Measurements from ENCODE around the gene FOLR1.
"Not testable (repeated sequence)": the region's sequence is repeated elsewhere in the genome, so short reads cannot be mapped to it uniquely, and the experiment has no call there.

FOLR1 gene

GRCh38 chr11:72157131-72157530, 34.8 kb upstream of the FOLR1 start:
- no peak overlapping the region for H3K27ac ChIP-seq
- no peak for TF ChIP-seq CTCF (IDR thresholded peaks at IDR 0.05)
- DNase-seq (ENCODE audit: low spot score): no peak
- H3K4me3 ChIP-seq: no peak overlapping the region

DNA sequence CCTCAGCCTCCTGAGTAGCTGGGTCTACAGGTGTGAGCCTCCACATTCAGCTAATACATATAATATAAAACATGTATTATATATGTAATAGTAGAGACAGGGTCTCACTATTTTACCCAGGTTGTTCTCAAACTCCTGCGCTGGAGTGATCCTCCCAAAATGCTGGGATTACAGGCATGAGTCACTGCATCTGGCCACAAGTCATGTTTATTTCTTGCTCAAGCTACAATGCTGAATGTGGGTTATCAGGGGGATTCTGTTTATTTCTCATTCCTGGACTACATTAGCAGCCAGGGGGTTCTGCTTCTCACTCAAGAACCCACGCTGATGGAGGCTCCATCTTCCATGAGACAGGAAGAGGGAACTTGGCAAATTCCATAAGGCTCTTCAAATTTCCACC, 31.6 kb upstream of the FOLR1 start:
- TF ChIP-seq CTCF (IDR thresholded peaks at IDR 0.05): no peak
- H3K4me3 ChIP-seq: no peak overlapping the region
- DNase-seq (ENCODE audit: low spot score): no peak

DNA sequence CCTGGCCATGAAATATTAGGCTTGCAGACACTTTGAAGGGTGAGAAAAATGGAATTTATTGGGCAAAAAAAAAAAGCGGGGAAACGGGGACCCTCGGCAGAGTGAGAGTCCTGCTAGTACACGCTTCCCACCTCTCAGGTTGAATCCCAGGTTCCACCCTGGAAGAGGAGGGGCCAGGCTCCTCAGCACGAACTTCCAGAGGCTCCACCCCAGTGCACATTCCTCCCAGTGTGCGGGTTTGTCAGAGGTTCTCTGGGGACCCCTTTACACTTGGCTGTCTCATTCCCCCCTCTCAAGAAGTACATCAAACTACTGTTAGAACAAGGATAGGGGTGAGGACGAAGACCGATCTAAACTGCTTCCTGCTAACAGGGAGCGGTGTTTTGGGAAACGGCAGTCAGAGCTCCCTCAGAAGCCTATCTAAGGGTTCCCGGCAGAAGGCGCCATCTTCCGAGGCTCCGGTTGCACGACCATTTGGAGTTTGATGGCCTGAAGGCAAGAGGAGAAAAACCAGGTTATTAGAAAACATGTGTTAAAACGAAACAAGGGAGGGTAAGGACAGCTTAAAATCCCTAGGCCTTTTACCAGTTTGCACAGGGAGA, 28.9 kb upstream of the FOLR1 start:
- DNase-seq (ENCODE audit: low spot score): no peak
- TF ChIP-seq CTCF (IDR thresholded peaks at IDR 0.05): no peak
- no peak overlapping the region for H3K27ac ChIP-seq
- no peak overlapping the region for H3K4me3 ChIP-seq

More for the DNA sequence above, 31.6 kb upstream of the FOLR1 start:
- no peak overlapping the region for H3K27ac ChIP-seq

GRCh38 chr11:72164187-72164586, 27.8 kb upstream of the FOLR1 start:
- H3K4me3 ChIP-seq; DNase-seq (ENCODE audit: low spot score); H3K27ac ChIP-seq: not testable (repeated sequence)

GRCh38 chr11:72169046-72169555, 22.8 kb upstream of the FOLR1 start:
- H3K27ac ChIP-seq; H3K4me3 ChIP-seq; DNase-seq (ENCODE audit: low spot score): not testable (repeated sequence)

GRCh38 chr11:72169754-72170153, 22.2 kb upstream of the FOLR1 start:
- DNase-seq (ENCODE audit: low spot score); H3K4me3 ChIP-seq; H3K27ac ChIP-seq: not testable (repeated sequence)

GRCh38 chr11:72172043-72172442, 19.9 kb upstream of the FOLR1 start:
- H3K27ac ChIP-seq; H3K4me3 ChIP-seq; DNase-seq (ENCODE audit: low spot score): not testable (repeated sequence)

DNA sequence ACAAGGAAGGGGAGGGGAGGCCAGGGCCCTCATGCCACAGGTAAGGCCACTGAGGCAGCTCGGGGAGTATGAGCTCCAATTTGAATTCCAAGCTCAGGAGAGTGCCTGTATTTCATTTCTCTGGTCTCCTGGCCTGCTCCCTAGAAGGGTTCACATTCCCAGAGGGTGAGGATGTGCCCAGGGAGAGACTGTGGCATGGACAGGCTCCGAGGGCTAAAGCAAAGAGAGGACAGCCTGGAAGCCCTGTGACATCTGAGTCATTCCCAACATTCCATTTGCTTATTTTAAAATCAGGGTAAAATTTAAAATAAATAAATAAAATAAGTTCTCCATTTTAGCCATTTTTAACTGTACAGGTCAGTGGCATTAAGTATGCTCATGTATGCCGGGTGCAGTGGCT, 18.6 kb upstream of the FOLR1 start:
- Histone ChIP-seq H3K27ac (no peak overlapping the region), H3K4me3 (no peak overlapping the region)
- no peak for TF ChIP-seq CTCF (IDR thresholded peaks at IDR 0.05)
- DNase-seq (ENCODE audit: low spot score): no peak

GRCh38 chr11:72174302-72175070, 17.5 kb upstream of the FOLR1 start:
- DNase-seq (ENCODE audit: low spot score): no peak
- no peak overlapping the region for H3K27ac ChIP-seq
- TF ChIP-seq CTCF (IDR thresholded peaks at IDR 0.05): no peak
- H3K4me3 ChIP-seq: no peak overlapping the region

All from coronary artery (tissue), 2 donors.